ENCODE measurements around the gene DUS1L. TPM values are rescaled to one million over a fixed set of nuclear protein-coding genes. Genes with fewer than 3 reads are reported as not detected.
A peak's percentile ranks its signal among the peaks of the same experiment; 100 is the strongest.

The DUS1L gene
- total and polyA plus RNA-seq, 4 donors = 40.0 to 179 (median 100.0) TPM

DNA sequence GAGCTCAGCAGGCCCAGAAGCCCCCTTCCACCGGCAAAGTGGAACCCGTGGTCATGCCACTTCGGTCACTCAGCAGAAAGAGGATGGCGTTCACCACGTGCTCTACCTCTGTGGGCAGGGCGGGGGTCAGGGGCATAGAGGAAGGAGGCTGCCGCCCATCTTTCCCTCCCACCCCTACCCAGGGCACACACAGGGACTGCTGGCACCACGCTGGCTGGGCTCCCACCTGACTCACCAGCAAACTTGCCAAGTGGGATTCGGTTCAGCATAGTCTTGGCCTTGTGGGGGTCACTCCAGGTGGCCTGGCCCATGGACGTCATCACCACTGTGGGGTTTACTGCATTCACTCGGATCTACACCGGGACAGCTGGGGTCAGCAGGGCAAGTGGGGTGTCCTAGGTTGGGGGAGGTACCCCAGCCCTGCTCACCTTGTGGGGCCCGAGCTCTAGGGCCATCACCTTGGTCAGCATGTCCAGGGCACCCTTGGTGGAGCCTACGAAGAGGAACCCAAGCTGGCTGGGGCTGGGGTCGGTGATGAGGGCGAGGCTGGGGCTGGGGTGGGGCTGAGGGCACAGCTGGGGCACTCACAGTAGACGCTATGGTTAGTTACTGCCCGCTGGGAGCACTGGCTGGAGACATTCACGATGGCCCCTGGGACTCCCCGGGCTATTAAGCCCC lies 29.5 kb downstream of the DUS1L start:
- WGBS, 2 donors = 88 to 90% methylated on average over 18 to 20 of the region's 20 CpGs
- Histone ChIP-seq H3K27me3 (ENCODE audit: control insufficient read depth in 3 of 3, insufficient read depth in 3 of 3, low read length in 2 of 3) (no peaks in the 10 kb centered on the region), H3K27ac (ENCODE audit: low read depth in 1 of 2, low read length in 1 of 2) (peak overlapping the region; percentile 97 to 98), H3K36me3 (ENCODE audit: control insufficient read depth in 4 of 4, insufficient read depth in 4 of 4, low read length in 4 of 4) (peaks cover 0 to 4% (median 0%) of the 10 kb centered on the region in 4 donors), H3K9ac (ENCODE audit: insufficient read depth in 1 of 2, low read length in 2 of 2) (peak overlapping the region in 1 of 2 donors; percentile 56), H3K9me3 (ENCODE audit: control insufficient read depth in 4 of 4, insufficient read depth in 3 of 4, low read length in 3 of 4) (no peaks in the 10 kb centered on the region), H3K4me1 (ENCODE audit: control insufficient read depth in 5 of 5, insufficient read depth in 5 of 5, low read length in 5 of 5) (peaks cover 0 to 15% (median 9%) of the 10 kb centered on the region in 5 donors), H3K4me3 (no peak overlapping the region)
- no peak for ATAC-seq (ENCODE audit: insufficient read depth, low FRiP score)
- DNase-seq = no peak
- TF ChIP-seq, protein P1, sequence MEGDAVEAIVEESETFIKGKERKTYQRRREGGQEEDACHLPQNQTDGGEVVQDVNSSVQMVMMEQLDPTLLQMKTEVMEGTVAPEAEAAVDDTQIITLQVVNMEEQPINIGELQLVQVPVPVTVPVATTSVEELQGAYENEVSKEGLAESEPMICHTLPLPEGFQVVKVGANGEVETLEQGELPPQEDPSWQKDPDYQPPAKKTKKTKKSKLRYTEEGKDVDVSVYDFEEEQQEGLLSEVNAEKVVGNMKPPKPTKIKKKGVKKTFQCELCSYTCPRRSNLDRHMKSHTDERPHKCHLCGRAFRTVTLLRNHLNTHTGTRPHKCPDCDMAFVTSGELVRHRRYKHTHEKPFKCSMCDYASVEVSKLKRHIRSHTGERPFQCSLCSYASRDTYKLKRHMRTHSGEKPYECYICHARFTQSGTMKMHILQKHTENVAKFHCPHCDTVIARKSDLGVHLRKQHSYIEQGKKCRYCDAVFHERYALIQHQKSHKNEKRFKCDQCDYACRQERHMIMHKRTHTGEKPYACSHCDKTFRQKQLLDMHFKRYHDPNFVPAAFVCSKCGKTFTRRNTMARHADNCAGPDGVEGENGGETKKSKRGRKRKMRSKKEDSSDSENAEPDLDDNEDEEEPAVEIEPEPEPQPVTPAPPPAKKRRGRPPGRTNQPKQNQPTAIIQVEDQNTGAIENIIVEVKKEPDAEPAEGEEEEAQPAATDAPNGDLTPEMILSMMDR (IDR thresholded peaks at IDR 0.05; ENCODE audit: control extremely low read depth, extremely low read depth) = no peak

DNA sequence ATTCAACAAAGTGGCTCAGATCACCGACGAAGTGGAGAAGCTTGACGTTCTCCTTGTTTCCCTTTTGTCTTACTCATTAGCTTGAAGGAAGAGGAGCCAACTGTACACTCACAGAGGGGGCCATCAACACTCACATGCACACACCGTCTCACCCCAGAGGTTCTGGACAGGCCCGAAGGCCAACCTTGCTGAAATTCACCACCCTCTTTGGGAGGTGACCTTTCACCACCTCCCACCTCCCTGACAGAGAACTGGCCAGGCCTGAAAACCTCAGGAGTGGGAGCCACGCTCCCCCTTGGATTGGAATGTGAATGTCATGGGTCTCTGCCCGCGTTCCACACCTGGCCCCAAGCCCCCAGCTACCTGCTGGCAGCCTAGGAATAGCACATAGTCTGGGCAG lies 30.1 kb downstream of the DUS1L start:
- Histone ChIP-seq H3K36me3 (ENCODE audit: control insufficient read depth in 4 of 4, insufficient read depth in 4 of 4, low read length in 4 of 4) (peaks cover 0 to 4% (median 0%) of the 10 kb centered on the region in 4 donors), H3K9ac (ENCODE audit: insufficient read depth in 1 of 2, low read length in 2 of 2) (no peak overlapping the region), H3K9me3 (ENCODE audit: control insufficient read depth in 4 of 4, insufficient read depth in 3 of 4, low read length in 3 of 4) (no peaks in the 10 kb centered on the region), H3K4me1 (ENCODE audit: control insufficient read depth in 5 of 5, insufficient read depth in 5 of 5, low read length in 5 of 5) (peaks cover 0 to 20% (median 9%) of the 10 kb centered on the region in 5 donors), H3K4me3 (no peak overlapping the region), H3K27me3 (ENCODE audit: control insufficient read depth in 3 of 3, insufficient read depth in 3 of 3, low read length in 2 of 3) (no peaks in the 10 kb centered on the region), H3K27ac (ENCODE audit: low read depth in 1 of 2, low read length in 1 of 2) (no peak overlapping the region)
- TF ChIP-seq, protein P1 (IDR thresholded peaks at IDR 0.05; ENCODE audit: control extremely low read depth, extremely low read depth) = no peak
- DNase-seq (no peak), ATAC-seq (ENCODE audit: insufficient read depth, low FRiP score) (no peak)
- 92 to 93% methylated on average over 8 of the region's 8 CpGs for WGBS, 2 donors

DNA sequence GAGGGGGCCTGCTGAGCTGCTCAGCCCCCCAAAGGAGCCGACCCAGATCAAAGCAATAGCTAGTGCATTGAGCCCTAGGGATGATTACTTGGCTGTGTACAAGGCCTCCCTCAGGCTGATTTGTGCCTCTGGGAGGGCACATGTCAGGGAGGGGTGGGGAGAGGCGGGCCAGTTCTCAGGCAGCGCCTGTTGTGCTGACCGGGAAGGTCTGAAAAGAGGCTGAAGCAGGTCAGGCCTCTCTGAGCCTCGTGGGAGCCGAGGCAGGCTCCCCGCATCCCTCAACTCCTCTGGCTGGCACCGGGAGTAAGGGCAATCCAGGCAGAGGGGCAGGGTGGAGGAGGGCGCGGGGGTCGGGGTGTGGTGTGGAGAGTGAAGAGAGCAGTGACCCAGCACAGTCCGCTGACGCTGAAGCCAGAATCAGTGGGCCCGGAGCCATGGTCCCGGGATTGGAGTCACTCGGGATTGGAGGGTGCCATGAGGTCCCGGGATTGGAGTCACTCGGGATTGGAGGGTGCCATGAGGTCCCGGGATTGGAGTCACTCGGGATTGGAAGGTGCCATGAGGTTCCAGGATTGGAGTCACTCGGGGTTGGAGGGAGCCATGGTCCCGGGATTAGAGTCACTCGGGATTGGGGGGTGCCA lies 31.1 kb downstream of the DUS1L start:
- H3K27ac ChIP-seq (ENCODE audit: low read depth in 1 of 2, low read length in 1 of 2) = no peak overlapping the region
- peaks cover 0 to 28% (median 9%) of the 10 kb centered on the region in 5 donors for H3K4me1 ChIP-seq (ENCODE audit: control insufficient read depth in 5 of 5, insufficient read depth in 5 of 5, low read length in 5 of 5)
- WGBS, 2 donors = 91 to 94% methylated on average over 23 of the region's 23 CpGs

More for the DNA sequence above, 31.1 kb downstream of the DUS1L start:
- H3K9ac ChIP-seq (ENCODE audit: insufficient read depth in 1 of 2, low read length in 2 of 2) = no peak overlapping the region
- no peaks in the 10 kb centered on the region for H3K27me3 ChIP-seq (ENCODE audit: control insufficient read depth in 3 of 3, insufficient read depth in 3 of 3, low read length in 2 of 3)
- no peaks in the 10 kb centered on the region for H3K9me3 ChIP-seq (ENCODE audit: control insufficient read depth in 4 of 4, insufficient read depth in 3 of 4, low read length in 3 of 4)
- DNase-seq (no peak), ATAC-seq (ENCODE audit: insufficient read depth, low FRiP score) (no peak)
- H3K36me3 ChIP-seq (ENCODE audit: control insufficient read depth in 4 of 4, insufficient read depth in 4 of 4, low read length in 4 of 4) = peaks cover 0 to 4% (median 0%) of the 10 kb centered on the region in 4 donors
- no peak overlapping the region for H3K4me3 ChIP-seq
- TF ChIP-seq, protein P1 (IDR thresholded peaks at IDR 0.05; ENCODE audit: control extremely low read depth, extremely low read depth) = no peak

All from lung (tissue), 12 donors.